Kidney epithelial cell (primary cell): Measurements from ENCODE around the gene ANKRD31. TPM values are rescaled to one million over a fixed set of nuclear protein-coding genes. Genes with fewer than 3 reads are reported as not detected.

Experiments
- DNase-seq: peaks from one replicate; pipeline ENCODE4 v3.0.0-alpha.2; 2010; ENCODE audit warnings: low read depth
- H3K27me3 ChIP-seq: 2 replicates; pipeline ENCODE4 v1.6.0; 2011; ENCODE audit warnings: low read length; ENCODE audit not compliant: control insufficient read depth, insufficient read depth
- H3K36me3 ChIP-seq: 2 replicates; pipeline ENCODE4 v1.5.1; 2011; ENCODE audit warnings: low read length; ENCODE audit not compliant: control insufficient read depth, insufficient read depth
- H3K4me3 ChIP-seq: 2 replicates; pipeline ENCODE4 v1.5.1; 2011; ENCODE audit warnings: low read depth, mild to moderate bottlenecking, control low read depth, low read length
- CTCF ChIP-seq: IDR thresholded peaks from 2 replicates; pipeline ENCODE4 v1.5.1; 2011; ENCODE audit warnings: mild to moderate bottlenecking, moderate library complexity, low read length, control low read depth, inconsistent platforms; ENCODE audit not compliant: insufficient read depth, poor library complexity, severe bottlenecking
- total RNA-seq: library from RNA; depleted of rRNA; stranded (reverse); fragments of >200 nt; gene quantifications from 2 replicates; pipeline ENCODE4 v1.2.3, GENCODE V29; 2015

Gene ANKRD31
- 0.07 and 0.21 TPM in 2 replicates for total RNA-seq

- H3K36me3 ChIP-seq = no peaks in the 10 kb centered on the region
- H3K4me3 ChIP-seq = peak within 1 kb of the TSS; percentile 64
- no peaks in the 10 kb centered on the region for H3K27me3 ChIP-seq
- peak; percentile 8 for TF ChIP-seq CTCF
- DNase-seq = no peak
Observed at GRCh38 chr5:75236322-75237316, at the start of gene ANKRD31. Gene ANKRD31 (minus strand): TSS chr5:75236878. CDS start chr5:75236686, 192 bp downstream.

- Histone ChIP-seq H3K4me3 (no peak overlapping the region), H3K27me3 (no peaks in the 10 kb centered on the region), H3K36me3 (no peaks in the 10 kb centered on the region)
- no peak for DNase-seq
- TF ChIP-seq CTCF = no peak
Observed at GRCh38 chr5:75286211-75286773, 49.6 kb upstream of the ANKRD31 start.

DNA sequence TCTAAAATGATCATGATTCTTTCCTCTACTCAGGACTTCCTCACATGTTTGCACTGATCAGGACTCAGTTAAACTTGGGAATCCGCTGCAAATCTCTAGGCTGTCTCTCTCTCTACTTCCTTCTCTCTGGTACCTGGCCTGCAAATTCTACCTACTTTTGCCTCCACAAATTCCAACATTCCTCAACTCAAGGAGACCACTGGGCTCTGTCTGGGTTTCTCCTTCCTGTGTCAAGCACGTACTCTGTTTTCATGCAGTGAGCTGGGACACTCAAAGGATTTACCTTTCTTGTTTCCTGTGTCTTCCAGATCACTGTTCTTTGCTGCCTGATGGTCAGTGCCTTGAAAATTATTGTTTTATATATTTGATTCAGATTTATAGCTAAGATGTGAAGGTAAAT lies 45.9 kb upstream of the ANKRD31 start:
- Histone ChIP-seq H3K4me3 (no peak overlapping the region), H3K27me3 (no peaks in the 10 kb centered on the region), H3K36me3 (no peaks in the 10 kb centered on the region)
- TF ChIP-seq CTCF = no peak
- no peak for DNase-seq

DNA sequence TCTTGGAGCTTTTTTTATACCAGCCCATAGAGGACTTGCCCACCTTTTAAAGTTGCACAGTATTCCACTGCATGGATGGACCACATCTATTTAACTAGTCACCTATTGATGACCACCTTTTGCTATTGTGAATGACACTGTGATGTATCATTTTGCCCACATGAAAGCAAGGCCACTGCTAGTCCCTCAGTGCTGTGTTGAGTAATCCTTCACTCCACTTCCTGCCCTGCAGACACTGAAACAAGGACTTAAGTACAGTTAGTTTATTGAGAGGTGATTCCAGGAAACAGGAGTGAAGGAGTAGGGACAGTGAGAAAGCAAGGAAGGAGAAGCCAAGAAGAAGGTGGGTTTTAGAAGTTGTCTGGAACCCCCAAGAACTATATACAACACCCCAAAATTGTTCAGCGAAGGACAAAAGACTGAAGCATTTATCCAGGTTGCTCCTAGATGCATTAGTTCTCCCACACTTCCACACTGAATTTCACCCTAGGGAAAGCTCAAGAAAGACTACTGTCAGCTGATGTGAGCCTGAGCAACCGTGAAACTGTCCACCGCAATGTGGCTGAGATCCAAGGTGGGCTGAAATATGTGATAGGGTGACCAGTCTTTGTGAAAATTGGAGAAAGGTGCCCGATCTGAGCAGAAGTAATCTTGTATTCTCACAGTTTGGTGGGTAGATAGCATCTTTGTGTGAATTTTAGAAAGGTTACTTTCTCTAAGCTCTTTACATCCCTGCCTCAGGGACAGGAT lies 45.2 kb upstream of the ANKRD31 start:
- Histone ChIP-seq H3K27me3 (no peaks in the 10 kb centered on the region), H3K4me3 (no peak overlapping the region), H3K36me3 (no peaks in the 10 kb centered on the region)
- TF ChIP-seq CTCF = no peak
- peak; percentile 89 for DNase-seq

- DNase-seq = no peak
- H3K4me3 ChIP-seq = no peak overlapping the region
- no peaks in the 10 kb centered on the region for H3K27me3 ChIP-seq
- no peak for TF ChIP-seq CTCF
- no peaks in the 10 kb centered on the region for H3K36me3 ChIP-seq
Observed at GRCh38 chr5:75279321-75279720, 42.6 kb upstream of the ANKRD31 start.
